WERI-Rb-1 (cell line): ENCODE measurements around the gene RSBN1L.

ENCODE experiments used
- DNase-seq: peaks from one replicate; pipeline ENCODE4 v3.0.0-alpha.2; 2020
- H3K27ac ChIP-seq: fragments of 250-450 bp; sonication (Bioruptor Pico); 2 replicates; pipeline ENCODE4 v1.5.1; 2020; ENCODE audit warnings: mild to moderate bottlenecking, moderate library complexity
- H3K27me3 ChIP-seq: fragments of 250-450 bp; sonication (Bioruptor Pico); 2 replicates; pipeline ENCODE4 v1.5.1; 2021; ENCODE audit warnings: mild to moderate bottlenecking, low read depth, moderate library complexity; ENCODE audit not compliant: insufficient read depth, severe bottlenecking
- H3K36me3 ChIP-seq: fragments of 250-450 bp; sonication (Bioruptor Pico); 2 replicates; pipeline ENCODE4 v1.5.1; 2020; ENCODE audit warnings: mild to moderate bottlenecking, moderate library complexity
- H3K4me3 ChIP-seq: 2 replicates; pipeline ENCODE4 v1.5.1; 2011; ENCODE audit warnings: low read depth, mild to moderate bottlenecking, control low read depth, low read length
- H3K9me3 ChIP-seq: fragments of 250-450 bp; sonication (Bioruptor Pico); 2 replicates; pipeline ENCODE4 v1.5.1; 2021; ENCODE audit warnings: mild to moderate bottlenecking, moderate library complexity; ENCODE audit not compliant: severe bottlenecking
- TF ChIP-seq, protein P1 (sequence below): IDR thresholded peaks from 2 replicates; pipeline ENCODE4 v1.5.1; 2011; ENCODE audit warnings: low read depth, mild to moderate bottlenecking, control low read depth, inconsistent platforms, low read length

RSBN1L gene

DNA sequence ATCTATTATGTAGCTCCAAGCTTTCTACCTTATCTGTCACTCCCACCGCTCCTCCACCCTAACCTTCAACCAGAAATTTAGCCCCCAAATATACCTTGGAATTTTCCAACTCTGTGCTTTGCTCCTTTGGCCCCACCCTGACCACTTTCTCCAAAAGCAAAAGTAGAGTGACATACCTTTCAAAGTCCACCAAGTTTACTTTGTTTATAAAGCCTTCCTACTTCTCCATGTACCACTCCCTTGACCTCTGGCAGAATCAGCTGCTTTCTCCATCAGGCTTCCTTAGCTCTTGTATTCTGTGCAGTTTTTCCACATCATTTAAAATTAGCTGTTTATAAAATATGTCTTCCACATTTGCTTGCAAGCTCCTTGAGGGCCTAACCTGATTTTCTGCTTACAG lies 40.9 kb upstream of the RSBN1L start:
- no peak overlapping the region for H3K27ac ChIP-seq
- no peaks in the 10 kb centered on the region for H3K9me3 ChIP-seq
- no peak overlapping the region for H3K4me3 ChIP-seq
- peaks cover 3% of the 10 kb centered on the region; the same call in 1 of the 2 replicates for H3K36me3 ChIP-seq
- no peaks in the 10 kb centered on the region for H3K27me3 ChIP-seq
- TF ChIP-seq, protein P1, sequence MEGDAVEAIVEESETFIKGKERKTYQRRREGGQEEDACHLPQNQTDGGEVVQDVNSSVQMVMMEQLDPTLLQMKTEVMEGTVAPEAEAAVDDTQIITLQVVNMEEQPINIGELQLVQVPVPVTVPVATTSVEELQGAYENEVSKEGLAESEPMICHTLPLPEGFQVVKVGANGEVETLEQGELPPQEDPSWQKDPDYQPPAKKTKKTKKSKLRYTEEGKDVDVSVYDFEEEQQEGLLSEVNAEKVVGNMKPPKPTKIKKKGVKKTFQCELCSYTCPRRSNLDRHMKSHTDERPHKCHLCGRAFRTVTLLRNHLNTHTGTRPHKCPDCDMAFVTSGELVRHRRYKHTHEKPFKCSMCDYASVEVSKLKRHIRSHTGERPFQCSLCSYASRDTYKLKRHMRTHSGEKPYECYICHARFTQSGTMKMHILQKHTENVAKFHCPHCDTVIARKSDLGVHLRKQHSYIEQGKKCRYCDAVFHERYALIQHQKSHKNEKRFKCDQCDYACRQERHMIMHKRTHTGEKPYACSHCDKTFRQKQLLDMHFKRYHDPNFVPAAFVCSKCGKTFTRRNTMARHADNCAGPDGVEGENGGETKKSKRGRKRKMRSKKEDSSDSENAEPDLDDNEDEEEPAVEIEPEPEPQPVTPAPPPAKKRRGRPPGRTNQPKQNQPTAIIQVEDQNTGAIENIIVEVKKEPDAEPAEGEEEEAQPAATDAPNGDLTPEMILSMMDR: no peak
- DNase-seq: no peak

DNA sequence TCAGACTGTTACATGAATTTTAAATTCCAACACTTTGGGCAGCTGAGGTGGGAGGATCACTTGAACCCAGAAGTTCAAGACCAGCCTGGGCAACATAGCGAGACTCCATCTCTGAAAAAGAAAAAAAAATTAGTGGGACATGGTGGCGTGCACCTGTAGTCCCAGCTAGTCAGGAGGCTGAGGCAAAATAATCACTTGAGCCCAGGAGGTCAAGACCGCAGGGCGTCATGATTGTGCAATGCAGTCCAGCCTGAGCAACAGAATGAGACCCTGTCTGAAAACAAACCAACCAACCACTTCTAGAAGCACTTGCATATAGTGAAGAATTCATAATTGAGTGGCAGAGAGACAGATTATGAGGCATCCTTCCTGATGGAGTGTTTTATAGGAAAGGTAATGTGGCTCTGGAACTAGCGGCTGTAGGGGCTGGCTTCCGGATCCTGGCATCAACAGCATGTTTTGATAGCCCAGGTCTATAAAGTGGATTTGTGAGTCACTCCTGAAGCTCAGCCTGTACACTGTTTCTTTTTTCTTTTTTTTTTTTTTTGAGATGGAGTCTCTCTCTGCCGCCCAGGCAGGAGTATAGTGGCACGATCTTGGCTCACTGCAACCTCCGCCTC lies 40.3 kb upstream of the RSBN1L start:
- TF ChIP-seq, protein P1: no peak
- no peaks in the 10 kb centered on the region for H3K9me3 ChIP-seq
- H3K36me3 ChIP-seq: peaks cover 3% of the 10 kb centered on the region; the same call in 1 of the 2 replicates
- H3K27ac ChIP-seq: no peak overlapping the region
- no peaks in the 10 kb centered on the region for H3K27me3 ChIP-seq
- H3K4me3 ChIP-seq: no peak overlapping the region
- DNase-seq: no peak

DNA sequence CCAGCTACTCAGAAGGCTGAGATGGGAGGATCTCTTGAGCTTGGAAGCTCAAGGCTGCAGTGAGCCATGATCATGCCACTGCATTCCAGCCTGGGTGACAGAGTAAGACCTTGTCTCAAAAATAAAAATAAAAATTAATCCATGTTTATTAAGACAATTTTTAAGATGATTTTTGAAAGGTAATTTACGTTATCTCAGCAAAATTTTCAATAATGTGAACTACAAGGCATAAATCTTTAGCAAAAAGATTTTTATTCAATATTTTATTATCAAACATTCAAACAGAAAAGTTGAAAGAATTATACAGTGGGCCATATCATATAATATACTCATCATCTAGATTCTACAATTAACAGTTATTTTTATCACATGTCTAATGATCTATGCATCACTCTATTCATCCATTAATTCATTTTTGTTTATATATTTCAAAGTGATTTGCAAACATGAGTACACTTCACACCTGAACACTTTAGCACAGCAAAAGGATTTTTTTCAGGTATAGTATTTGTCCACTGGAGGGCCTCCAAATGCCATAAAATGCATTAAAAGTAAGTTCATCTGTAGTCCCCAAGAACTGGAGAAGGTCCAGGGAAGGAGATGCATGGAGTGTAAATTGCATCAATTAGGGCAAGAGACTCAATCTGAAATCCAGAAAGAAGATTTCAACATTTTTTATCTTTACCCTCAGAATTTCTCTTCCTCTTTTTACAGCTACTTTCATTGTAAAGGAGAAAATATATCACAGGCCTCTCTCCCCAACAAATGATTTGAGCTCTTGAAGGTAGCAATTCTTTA lies 38.6 kb upstream of the RSBN1L start:
- Histone ChIP-seq H3K36me3 (peaks cover 3% of the 10 kb centered on the region; the same call in 1 of the 2 replicates), H3K27ac (no peak overlapping the region), H3K27me3 (no peaks in the 10 kb centered on the region), H3K4me3 (no peak overlapping the region), H3K9me3 (no peaks in the 10 kb centered on the region)
- TF ChIP-seq, protein P1: 0 out of 2 replicates have a peak, but pooled peaks have one; percentile 22
- no peak for DNase-seq

DNA sequence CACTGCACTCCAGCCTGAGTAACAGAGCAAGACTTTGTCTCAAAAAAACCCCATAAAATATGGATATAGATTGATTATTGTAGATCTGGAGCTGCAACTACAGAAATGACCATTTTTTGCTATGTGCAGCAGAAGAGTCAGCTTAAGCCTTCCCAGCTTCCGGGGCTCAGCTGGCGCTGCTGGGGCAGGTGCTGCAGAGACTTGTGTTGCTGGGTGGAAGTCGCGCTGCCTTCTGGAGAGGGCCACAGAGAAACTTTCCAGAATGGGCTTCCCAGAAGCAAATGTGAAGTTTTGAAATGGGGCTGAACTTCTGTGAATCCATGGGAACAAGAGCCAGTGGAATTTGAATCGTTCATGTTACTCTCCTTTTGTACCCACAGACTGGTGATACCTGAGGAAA lies 37.3 kb upstream of the RSBN1L start:
- H3K36me3 ChIP-seq: peaks cover 3% of the 10 kb centered on the region; the same call in 1 of the 2 replicates
- H3K9me3 ChIP-seq: no peaks in the 10 kb centered on the region
- no peak overlapping the region for H3K27ac ChIP-seq
- H3K4me3 ChIP-seq: no peak overlapping the region
- no peak for DNase-seq
- TF ChIP-seq, protein P1: no peak
- no peaks in the 10 kb centered on the region for H3K27me3 ChIP-seq

DNA sequence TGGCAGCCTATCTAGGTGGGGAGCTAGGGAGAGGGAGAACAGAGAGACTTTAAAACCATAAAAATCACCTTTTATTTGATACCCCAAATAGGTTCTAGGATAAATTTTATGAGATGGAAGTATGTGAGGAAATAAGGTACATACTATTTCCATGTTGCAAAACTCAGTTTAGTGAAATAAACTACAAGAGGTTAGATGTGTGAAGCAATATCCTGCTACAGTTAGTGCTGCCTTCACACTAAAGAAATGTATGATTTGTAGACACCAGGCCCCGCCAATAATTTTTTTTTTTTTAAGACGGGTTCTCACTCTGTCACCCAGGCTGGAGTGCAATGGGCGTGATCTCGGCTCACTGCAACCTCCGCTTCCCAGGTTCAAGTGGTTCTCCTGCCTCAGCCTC lies 34.4 kb upstream of the RSBN1L start:
- Histone ChIP-seq H3K36me3 (no peaks in the 10 kb centered on the region), H3K27me3 (no peaks in the 10 kb centered on the region), H3K9me3 (no peaks in the 10 kb centered on the region), H3K27ac (no peak overlapping the region), H3K4me3 (no peak overlapping the region)
- DNase-seq: no peak
- TF ChIP-seq, protein P1: no peak
